HG03139 (cell line): ENCODE measurements around the gene CCDC192.

ENCODE experiments used
- ATAC-seq: cut with Tn5 transposase; IDR thresholded peaks from one replicate; pipeline ENCODE4 v1.9.1; 2021; ENCODE audit not compliant: unreplicated experiment

The CCDC192 gene

DNA sequence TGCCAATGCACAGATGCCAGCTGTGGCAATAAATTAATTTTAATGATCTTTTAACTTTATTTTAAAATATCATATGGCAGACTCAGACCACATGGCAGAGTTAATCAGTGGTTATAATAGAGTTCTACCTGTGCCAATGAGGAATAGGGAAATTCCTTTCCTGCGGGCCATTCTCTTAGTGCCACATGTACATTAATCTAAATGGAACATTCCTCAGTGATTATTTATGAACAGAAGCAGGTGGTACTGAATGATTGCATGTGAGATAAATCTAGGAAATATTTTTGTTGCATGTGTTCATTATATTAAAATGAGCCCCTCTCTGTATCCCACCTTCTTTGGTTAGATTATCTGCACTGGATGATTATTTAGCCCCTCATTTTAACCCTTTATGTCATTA lies 102.3 kb downstream of the CCDC192 start:
- ATAC-seq = no peak

DNA sequence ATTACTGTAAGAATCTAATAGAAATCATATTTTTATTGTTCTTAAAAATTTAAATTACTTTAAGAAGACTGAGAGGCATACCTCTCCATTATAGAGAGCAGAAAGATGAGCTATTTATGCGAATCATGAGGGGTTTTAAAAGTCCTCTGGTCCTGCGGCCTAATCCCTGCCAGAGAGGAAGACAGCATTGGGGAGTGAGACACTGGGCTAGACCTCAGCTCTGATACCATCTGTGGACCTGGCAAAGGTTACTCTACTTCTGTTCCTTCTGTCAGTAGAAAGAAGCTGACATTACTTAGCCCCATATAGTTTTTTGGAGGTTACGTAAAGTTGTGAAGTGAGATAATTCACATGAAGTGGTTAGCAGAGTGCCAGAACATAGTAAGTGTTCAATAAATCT lies 103.6 kb downstream of the CCDC192 start:
- no peak for ATAC-seq

DNA sequence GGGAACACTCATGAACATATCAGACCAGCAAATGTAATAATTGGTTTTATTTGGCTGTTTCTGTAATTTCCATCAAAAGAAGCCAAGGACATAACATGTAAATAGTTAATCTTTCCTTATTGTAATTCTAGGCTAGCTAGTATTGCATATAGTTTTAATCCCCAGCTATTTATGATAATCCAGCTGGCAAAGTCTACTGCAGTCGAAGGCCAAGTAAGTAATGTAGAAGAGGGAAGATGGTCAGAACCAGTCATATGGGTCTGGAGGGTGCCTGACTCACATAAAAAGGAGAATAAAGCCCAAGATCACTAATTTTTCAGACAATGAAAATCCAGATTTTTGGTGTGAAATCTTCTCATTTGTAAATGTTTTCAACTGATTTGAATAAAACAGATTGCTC lies 106.3 kb downstream of the CCDC192 start:
- ATAC-seq = no peak

DNA sequence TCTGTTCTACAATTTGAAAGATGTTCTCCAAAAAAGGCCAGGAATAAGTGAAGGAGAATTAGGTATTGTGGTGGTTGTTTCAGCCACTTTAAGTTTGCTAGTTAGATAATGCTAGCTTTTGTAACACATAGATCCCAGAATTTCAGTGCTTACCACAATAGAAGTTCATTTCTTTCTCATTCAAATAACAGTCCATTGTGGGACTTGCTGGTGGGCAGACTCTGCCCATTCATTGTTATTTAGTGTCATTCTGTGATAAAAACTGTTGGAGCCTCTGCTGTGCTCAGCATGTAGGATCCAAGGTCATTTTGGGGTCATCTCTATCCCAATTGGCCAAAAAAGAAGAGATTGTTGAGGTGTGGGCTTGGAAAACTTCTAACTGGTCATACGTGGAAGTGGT lies 106.8 kb downstream of the CCDC192 start:
- ATAC-seq = no peak

DNA sequence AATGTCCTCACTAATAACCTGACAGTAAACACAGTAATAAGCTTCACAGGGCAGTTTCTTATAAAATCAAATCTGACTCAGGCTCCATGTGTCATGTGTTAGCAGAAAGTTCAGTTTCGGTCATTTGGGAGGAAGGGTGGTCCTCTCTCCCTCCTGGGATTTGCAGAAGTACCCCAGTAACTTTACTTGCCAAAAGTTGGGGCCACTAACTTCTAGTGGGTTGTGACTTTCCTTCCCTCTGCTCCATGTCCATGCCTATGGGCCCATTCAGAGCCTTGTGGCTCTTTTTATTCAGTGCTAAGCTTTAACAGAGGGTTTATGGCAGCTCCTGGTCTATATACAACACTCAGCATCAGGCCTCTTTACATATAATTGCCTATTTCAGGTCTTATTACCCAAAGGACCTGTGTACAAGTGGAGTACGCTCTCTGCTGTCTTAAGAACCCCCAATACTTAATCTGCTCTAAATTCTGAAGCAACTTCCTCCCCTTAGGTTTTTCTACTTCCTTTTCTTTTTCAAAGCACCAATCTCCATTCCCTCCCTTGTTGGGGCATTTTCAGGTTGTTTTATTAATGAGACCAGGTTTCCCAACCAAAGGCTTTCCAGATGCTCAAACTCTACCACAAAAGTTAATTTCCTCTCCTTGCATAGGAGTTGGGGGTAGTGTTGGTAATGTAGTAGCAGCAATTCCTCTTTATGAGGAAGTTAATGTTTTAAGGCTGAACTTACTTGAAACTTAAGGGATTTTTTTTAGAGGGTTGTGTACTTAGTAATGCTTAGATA lies 107.7 kb downstream of the CCDC192 start:
- no peak for ATAC-seq

DNA sequence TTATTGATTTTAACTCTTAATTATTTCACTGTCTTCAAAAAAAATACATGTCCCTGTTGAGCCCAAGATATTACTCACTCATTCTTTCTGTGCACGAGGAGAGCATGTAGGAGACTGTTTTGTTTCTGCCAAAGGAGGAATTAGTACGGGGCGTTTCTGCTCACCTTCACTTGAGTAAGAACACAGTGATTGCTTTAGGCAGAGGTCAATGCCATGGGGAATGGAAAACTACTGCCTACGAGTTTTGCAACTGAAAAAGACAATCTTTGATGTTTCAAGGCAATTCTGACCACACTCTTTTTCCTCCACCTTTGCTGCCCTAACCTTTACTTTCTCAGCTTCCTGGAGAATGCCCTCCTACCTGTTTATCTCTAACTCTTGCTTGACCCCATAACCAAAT lies 109.4 kb downstream of the CCDC192 start:
- ATAC-seq = no peak

DNA sequence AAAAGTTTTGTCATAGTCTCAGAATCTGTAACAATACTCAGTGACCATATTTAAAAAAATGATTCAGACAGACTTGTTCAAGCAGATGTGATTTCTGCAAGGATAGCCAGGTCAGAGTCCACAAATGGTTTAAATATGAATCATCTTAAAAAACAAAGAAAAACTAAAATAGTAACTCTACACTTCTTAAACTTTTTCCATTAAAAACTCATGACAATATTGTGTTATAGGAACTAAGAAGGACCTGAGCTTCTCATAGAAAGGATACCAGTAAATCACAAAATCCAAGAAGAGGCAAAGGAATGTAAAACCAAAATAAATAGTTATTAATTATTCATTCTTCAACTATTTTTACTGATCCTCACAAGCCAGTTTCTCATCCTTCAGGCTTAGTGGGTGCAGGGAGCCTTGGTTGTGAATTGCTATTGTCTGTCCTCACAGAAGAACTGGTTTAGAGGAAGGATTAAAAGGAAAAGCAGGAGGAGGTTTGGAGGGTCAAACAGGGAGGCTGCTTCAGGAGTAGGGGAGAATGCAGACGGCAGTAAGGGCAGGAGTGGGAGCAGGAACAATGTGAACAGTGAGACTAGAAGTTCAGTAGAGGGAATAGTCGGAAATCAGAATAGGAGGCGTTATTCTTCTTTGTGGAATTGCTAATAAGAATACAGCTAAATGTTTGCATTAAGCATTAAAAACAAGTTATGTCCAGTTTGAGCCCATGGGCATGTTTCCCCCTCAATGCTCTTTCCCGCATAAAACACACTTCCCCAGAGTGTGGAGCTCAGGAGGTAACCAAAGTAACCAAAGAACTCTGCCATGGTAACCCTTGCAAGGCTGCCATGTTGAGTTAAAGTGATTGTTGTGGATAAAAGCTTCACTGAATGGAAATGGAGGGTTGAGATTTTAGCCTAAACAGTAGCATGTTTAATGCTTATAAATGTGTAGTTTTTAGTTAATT lies 110.7 kb downstream of the CCDC192 start:
- no peak for ATAC-seq

DNA sequence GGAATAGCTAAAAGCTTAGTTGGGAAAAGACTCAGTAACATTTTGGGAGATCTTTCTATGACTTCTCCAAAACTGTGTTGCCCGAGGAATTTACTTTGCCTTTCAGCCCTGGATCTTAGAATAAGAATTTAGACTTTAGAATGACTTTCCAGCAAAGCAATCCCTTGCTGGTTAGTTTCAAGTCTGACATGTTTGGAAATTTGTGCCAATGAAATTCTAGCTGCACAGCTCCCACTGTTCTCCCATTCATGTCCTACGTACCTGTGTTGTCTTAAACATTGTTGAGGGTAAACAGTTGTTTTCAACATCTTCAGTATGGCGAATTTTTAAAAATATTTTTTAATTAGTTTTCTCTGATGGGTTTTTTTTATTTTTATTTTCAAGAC lies 111.4 kb downstream of the CCDC192 start:
- no peak for ATAC-seq

DNA sequence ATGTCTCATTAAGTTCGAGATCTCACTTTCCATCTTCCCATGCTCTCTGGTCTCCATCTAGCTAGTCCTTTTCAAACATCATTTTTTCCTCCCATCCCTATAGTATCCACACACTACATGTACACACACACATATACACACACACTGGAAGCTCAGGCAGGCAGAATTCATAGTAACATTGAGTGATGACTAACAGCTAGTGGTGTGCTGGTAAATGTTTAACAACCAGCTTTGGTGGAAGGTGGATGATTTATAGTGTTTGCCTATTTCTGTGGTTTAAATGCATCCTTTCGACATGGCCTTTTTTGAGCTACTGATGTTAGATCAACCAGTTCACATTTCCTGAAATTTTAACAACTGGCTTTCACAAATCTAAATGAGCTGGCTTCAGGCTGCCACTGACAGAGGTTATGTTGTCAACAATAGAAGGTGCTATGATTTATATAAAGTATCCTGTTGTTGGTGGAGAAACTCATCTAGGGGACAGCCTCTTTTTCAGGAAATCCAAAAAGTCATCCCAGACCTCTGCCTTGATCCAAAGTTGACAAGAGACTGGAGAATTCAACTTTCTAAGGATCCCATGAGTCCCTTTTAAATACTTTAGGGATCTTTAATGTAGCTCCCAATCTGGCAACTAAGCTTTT lies 117.8 kb downstream of the CCDC192 start:
- peak; percentile 96 for ATAC-seq

DNA sequence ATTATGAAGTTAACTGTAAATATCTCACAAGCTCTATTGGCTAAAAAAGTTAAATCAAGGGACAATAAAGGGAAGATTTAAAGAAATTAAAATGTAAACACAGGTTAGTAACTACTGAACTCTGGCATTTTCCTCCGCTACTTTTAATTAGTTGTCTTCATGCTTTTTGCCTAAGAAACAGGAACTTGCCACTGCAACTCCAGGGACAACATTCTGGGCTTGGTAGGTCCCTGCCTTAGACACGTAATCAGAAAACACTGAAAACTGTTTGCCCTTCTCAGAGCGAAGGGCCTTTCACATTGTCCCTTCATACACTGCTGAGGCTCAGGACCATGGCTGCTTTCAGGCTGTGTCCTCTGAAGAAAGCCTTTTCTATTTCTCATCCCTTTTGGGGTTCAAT lies 118.7 kb downstream of the CCDC192 start:
- no peak for ATAC-seq

DNA sequence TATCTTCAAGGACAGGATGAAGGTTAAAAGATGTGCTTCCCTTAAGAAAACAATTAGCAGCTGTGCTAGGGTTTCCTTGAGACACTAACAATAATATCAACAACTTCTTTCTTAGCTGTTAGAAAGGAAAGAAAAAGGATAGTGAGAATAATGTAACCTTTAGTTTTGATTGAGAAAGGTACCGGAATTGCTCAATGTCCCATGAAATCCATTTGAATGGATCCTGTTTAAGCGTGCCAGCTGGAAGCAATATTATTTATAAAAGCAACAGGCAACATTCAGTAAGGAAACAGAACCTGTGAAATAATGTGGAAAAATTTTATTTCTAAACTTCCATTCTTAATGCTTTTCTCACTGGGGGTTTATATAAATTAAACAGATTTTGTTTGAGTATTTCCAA lies 120.9 kb downstream of the CCDC192 start:
- ATAC-seq = no peak

DNA sequence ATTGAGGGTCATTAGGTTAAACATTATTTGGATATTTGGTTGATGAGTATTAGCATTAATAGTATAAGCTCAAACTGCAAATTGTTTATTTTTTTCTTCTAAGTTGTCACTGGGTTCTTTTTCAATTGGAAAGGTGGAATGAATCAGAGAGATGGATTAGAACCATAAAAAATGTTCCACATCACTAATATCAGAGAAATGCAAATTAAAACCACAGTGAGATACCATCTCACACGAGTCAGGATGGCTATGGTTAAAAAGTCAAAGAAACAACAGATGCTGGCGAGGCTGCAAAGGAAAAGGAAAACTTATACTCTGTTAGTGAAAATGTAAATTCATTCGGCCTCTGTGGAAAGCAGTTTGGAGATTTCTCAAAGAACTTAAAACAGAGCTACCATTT lies 122.8 kb downstream of the CCDC192 start:
- no peak for ATAC-seq

DNA sequence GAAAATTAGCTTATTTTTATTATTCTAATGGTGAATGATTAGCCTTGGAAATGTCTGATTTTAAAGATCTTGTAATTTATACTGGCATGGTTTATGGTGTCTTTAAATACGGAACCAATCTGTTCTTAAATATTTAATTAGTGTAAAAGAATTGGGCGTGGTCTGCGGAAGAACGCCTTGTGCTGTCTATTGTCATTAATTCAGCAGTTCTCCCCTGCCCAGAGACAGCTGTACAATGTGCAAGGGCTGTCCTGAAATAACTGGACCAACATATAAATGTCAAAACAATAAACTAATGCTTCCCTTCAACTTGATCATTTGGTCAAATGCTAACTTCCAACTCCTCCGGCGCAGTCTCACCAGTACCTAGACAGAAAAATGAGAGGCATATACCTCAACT lies 124.3 kb downstream of the CCDC192 start:
- no peak for ATAC-seq

DNA sequence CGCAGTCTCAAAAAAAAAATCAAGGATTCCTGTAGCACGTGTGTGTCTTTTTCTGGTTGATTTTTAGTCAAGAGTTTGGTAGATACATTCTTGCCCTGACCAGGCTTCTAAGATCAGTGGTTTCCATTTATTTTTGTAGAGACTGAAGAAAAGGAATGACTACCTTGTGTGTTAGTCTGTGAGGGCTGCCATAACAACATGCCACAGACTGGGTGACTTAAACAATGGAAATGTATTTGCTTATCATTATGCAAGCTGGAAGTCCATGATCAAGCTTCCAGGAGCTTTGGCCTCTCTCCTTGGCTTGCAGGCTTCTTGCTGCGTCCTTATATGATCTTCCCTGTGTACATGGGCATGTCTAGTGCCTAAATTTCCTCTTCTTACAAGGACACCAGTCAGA lies 127.0 kb downstream of the CCDC192 start:
- ATAC-seq = no peak

DNA sequence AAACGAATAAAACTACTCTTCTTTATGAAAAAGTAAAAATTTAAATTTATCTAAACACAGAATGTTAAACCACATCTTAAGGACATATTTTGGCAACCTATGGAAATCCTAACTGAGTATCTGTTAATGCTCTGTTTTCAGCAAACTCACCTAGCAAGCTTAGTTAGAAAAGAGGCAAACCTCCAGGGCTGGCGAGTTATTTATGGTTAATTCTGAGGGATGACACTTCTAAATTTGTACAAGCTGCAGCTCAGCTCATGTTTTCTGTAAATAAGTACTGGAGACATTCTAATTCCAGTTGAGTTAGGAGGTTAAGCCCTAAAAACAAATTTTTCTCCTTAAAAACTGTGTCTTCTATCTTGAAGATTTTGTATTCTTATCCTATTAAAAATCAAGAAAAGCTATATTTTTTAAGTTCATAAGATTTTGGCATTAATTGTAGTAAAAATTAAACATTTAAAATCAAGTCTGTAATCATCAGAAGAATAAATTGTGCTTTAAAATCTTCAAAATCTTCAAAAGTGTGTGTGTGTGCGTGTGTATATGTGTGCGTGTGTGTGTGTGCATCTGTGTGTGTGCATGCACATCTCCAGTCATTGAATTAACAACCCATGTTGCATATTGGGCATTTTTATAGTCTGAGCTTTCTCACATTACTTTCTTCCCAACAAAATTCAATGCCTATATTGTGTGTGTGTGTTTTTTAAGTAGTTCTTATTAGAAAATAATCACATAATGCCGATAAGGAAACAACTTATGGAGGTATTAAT lies 127.8 kb downstream of the CCDC192 start:
- ATAC-seq = no peak

DNA sequence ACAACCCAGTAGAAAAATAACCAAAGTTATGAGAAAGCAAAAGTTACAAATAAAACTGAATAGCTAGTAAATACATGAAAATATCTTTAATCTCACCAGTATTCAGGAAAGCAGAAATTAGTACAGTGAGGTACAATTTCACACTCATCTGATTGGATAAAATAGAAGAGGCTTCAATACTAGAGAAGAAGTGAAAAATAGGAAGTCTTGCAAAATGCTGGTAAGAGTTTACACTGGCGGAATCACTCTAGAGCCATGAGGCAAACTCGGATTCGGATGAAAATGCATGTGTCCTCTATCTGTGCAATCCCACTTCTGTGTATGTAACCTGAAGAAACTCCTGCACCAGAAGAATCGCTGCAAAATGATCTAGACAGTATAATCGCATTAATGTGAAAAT lies 128.9 kb downstream of the CCDC192 start:
- no peak for ATAC-seq

DNA sequence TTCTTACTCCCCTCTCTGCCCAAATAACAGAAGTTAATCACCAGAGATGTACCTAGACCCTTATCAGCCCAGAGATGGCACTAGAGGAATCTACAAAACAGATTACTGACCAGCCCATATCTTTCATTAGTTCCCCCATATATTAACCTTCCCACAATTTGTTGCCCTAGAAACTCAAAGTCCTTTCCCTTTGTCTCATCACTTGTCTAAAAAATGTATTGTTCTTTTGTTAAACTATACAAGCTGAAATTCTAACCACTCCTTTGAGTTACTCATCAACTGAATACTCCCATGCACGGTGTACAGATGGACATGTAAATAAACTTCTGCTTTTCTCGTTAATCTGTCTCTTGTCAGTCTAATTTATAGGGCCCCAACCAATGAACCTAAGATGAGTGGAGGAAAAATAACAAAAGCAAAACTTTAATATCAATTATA lies 130.9 kb downstream of the CCDC192 start:
- peak; percentile 65 for ATAC-seq

DNA sequence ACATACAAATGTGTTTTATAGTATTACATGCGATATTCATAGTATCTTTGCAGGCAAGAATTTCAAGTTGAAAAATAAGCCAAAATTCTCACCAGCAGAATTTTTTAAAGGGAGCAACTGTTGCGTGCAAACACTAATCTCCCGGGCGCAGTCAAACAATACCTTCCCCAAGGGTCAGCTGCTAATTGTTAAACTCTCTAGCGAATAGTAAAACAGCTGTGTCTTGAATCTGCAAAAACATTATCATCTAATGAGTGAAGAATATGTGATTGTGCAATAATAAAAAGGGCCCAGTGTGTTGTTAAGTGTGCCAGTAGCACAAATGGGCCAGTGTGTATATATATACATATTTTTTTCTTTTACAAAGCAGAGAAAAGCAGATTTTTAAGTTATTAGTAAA lies 131.4 kb downstream of the CCDC192 start:
- ATAC-seq = no peak

DNA sequence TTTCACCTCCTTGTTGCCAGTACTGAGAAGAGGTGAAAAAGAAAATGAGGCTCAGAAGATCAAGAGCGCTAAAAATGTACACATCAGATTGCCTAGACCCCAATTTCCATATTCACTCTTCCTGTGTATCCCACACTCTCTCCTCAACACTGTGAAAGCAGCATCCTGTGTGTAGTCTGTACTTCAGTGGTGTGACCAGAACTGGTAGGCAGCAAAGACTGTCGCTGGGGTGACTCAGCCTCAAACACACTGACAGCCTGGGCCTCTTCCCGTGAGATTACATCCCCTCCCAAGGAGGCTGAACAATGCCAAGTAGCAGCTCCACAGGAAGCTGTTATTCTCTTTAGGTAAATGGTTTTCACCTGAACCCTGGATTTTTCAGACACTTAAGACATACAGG lies 135.5 kb downstream of the CCDC192 start:
- ATAC-seq = no peak

DNA sequence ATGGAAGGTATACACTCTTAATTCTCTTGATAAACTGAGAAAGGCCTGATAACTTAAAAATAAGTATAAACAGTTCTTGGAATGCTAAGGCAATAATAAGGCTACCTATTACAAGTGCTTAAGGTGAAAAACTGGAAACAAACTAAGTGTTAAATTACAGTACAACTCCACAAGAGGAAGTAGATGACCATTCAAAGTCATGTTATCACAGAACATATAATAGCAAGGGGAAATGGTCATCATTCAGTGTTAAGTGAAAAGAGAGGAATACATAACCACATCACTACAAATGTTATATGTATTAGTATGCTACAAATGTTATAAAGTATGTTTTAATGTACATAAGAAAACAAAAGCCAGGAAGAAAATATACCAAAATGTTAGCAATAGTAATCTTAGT lies 135.9 kb downstream of the CCDC192 start:
- ATAC-seq = no peak
